ENCODE data around the gene USP6NL. TPM values are rescaled to one million over a fixed set of nuclear protein-coding genes. Genes with fewer than 3 reads are reported as not detected.

USP6NL gene
- total and polyA plus RNA-seq, 2 of the 8 experiments (the other 6 are each of a cell fraction or from before 2014, with no cell fraction given), result 10.9 to 28.8 TPM

GRCh38 chr10:11444531-11445228, 166.8 kb downstream of the USP6NL start (continued):
- TF ChIP-seq TCF12 (IDR thresholded peaks at IDR 0.05; ENCODE audit: low read depth, low read length) (no peak), SRF (IDR thresholded peaks at IDR 0.05; ENCODE audit: low read depth, low read length) (no peak), SIRT6 (IDR thresholded peaks at IDR 0.05; ENCODE audit: low read length) (no peak), CHD2 (IDR thresholded peaks at IDR 0.05; ENCODE audit: low read length) (no peak), YY1 (IDR thresholded peaks at IDR 0.05; ENCODE audit: low read depth, low read length) (no peak), POU5F1 (IDR thresholded peaks at IDR 0.05; ENCODE audit: low read depth, low read length) (no peak), CHD1 (IDR thresholded peaks at IDR 0.05; ENCODE audit: low read depth, low read length) (no peak)
